Esophagus muscularis mucosa (tissue), 4 donors: Measurements from ENCODE around the gene STK16.

Experiments used
- CTCF ChIP-seq, 3 experiments: fragments of 200-600 bp in 2 of 3; fragments of 450-650 bp in 1 of 3; sonication (generic) in 2 of 3; IDR thresholded peaks; one replicate each; pipeline ENCODE4 v1.5.1; 2017 to 2019; ENCODE audit warnings: antibody characterized with exemption in 3 of 3, mild to moderate bottlenecking in 2 of 3, moderate library complexity in 1 of 3
- EP300 ChIP-seq: sonication (generic); formaldehyde crosslinking; IDR thresholded peaks from one replicate; pipeline ENCODE4 v1.6.1; 2017; ENCODE audit warnings: antibody characterized with exemption
- POLR2A ChIP-seq: fragments of 450-650 bp; IDR thresholded peaks from one replicate; pipeline ENCODE4 v1.6.1; 2017; ENCODE audit warnings: antibody characterized with exemption, moderate library complexity, mild to moderate bottlenecking, low read depth

- no peak for TF ChIP-seq EP300
- TF ChIP-seq CTCF (IDR thresholded peaks at IDR 0.05): no peak
- no peak for TF ChIP-seq POLR2A
Observed at GRCh38 chr2:219246559-219246958, 1.3 kb downstream of the STK16 start.
